IMR-90 (cell line): ENCODE data around the gene MORC1. TPM values are rescaled to one million over a fixed set of nuclear protein-coding genes. Genes with fewer than 3 reads are reported as not detected.

Experiments
- ATAC-seq: fragments of 200-7000 bp; cut with Tn5 transposase; 2 replicates; pipeline ENCODE4 v1.9.1; 2020; ENCODE audit warnings: low read depth, mild to moderate bottlenecking, moderate library complexity
- BruUV-seq: library from RNA; stranded (reverse); fragments of 400-500 nt; replicated peaks from 2 replicates; lab custom pipeline; 2021; lab: Mats Ljungman, UMichigan
- CTCF ChIA-PET: fragments of 300-600 bp; formaldehyde crosslinking; extraction: SDS; loops from one replicate; lab custom pipeline; 2021; ENCODE audit warnings: antibody characterized with exemption; lab: Yijun Ruan, JAX
- POLR2A ChIA-PET: fragments of 300-600 bp; sonication (Branson Sonifier 250); formaldehyde crosslinking; loops from one replicate; lab custom pipeline; 2022; ENCODE audit warnings: antibody characterized with exemption; ENCODE audit not compliant: unreplicated experiment; lab: Charles Lee
- DNase-seq: peaks from one replicate; pipeline ENCODE4 v3.0.0; 2013
- H2AFZ ChIP-seq: replicated peaks from 2 replicates; pipeline ENCODE3; 2013; ENCODE audit warnings: low read length, mild to moderate bottlenecking; ENCODE audit not compliant: poor library complexity
- H2AK5ac ChIP-seq: 2 replicates; pipeline ENCODE4 v1.6.1; 2013; ENCODE audit warnings: low read depth, low read length, inconsistent platforms
- H2AK9ac ChIP-seq: replicated peaks from 2 replicates; pipeline ENCODE3; 2013; ENCODE audit warnings: mild to moderate bottlenecking, low read depth, low read length, moderate library complexity; ENCODE audit not compliant: poor library complexity
- H2BK120ac ChIP-seq: 2 replicates; pipeline ENCODE4 v1.6.1; 2013; ENCODE audit warnings: low read depth, low read length, inconsistent platforms
- H2BK15ac ChIP-seq: 3 replicates; pipeline ENCODE4 v1.6.1; 2013; ENCODE audit warnings: low read depth, low read length, inconsistent platforms
- H2BK20ac ChIP-seq: 2 replicates; pipeline ENCODE4 v1.6.1; 2013; ENCODE audit warnings: low read depth, mild to moderate bottlenecking, inconsistent platforms, low read length, moderate library complexity
- H2BK5ac ChIP-seq: 2 replicates; pipeline ENCODE4 v1.6.1; 2013; ENCODE audit warnings: mild to moderate bottlenecking, low read depth, low read length, inconsistent platforms; ENCODE audit not compliant: poor library complexity, severe bottlenecking
- H3K14ac ChIP-seq: replicated peaks from 2 replicates; pipeline ENCODE4 v1.6.1; 2013; ENCODE audit warnings: low read depth, low read length, inconsistent platforms
- H3K18ac ChIP-seq: 2 replicates; pipeline ENCODE4 v1.6.1; 2013; ENCODE audit warnings: low read depth, low read length, control low read depth
- H3K23ac ChIP-seq: 2 replicates; pipeline ENCODE4 v1.6.1; 2013; ENCODE audit warnings: low read depth, low read length, inconsistent platforms
- H3K27ac ChIP-seq: 2 replicates; pipeline ENCODE4 v1.5.1; 2013; ENCODE audit warnings: mild to moderate bottlenecking, control low read depth, low read length; ENCODE audit not compliant: insufficient read depth
- H3K27me3 ChIP-seq: 2 replicates; pipeline ENCODE4 v1.6.1; 2013; ENCODE audit warnings: low read length; ENCODE audit not compliant: control insufficient read depth, insufficient read depth
- H3K36me3 ChIP-seq: 2 replicates; pipeline ENCODE4 v1.6.1; 2013; ENCODE audit warnings: low read length, mixed read lengths; ENCODE audit not compliant: control insufficient read depth, insufficient read depth
- H3K4ac ChIP-seq: 2 replicates; pipeline ENCODE4 v1.6.1; 2013; ENCODE audit warnings: low read depth, low read length, inconsistent platforms
- H3K4me1 ChIP-seq: 2 replicates; pipeline ENCODE4 v1.6.1; 2013; ENCODE audit warnings: low read length, mixed read lengths; ENCODE audit not compliant: control insufficient read depth, insufficient read depth
- H3K4me2 ChIP-seq: 2 replicates; pipeline ENCODE4 v1.6.1; 2013; ENCODE audit warnings: low read depth, mild to moderate bottlenecking, control low read depth, low read length, moderate library complexity
- H3K4me3 ChIP-seq: 2 replicates; pipeline ENCODE4 v1.5.1; 2013; ENCODE audit warnings: low read depth, mild to moderate bottlenecking, control low read depth, low read length, moderate library complexity; ENCODE audit not compliant: insufficient read depth
- H3K56ac ChIP-seq: 2 replicates; pipeline ENCODE4 v1.6.1; 2013; ENCODE audit warnings: low read length, inconsistent platforms; ENCODE audit not compliant: insufficient read depth; ENCODE audit errors: extremely low read depth
- H3K79me1 ChIP-seq, 2 experiments: 2 replicates each; pipeline ENCODE4 v1.6.1; 2013; ENCODE audit warnings: low read length in 2 of 2, inconsistent platforms in 1 of 2, low read depth in 1 of 2
- H3K9ac ChIP-seq: 2 replicates; pipeline ENCODE4 v1.6.1; 2013; ENCODE audit warnings: low read depth, low read length, control low read depth
- H3K9me1 ChIP-seq: 2 replicates; pipeline ENCODE4 v1.6.1; 2013; ENCODE audit warnings: low read length, inconsistent platforms; ENCODE audit not compliant: insufficient read depth
- H3K9me3 ChIP-seq: 2 replicates; pipeline ENCODE4 v1.6.1; 2013; ENCODE audit warnings: low read length; ENCODE audit not compliant: control insufficient read depth, insufficient read depth
- H4K20me1 ChIP-seq: 2 replicates; pipeline ENCODE4 v1.6.1; 2013; ENCODE audit warnings: low read length, inconsistent platforms; ENCODE audit not compliant: insufficient read depth
- H4K5ac ChIP-seq: 2 replicates; pipeline ENCODE4 v1.6.1; 2013; ENCODE audit warnings: mild to moderate bottlenecking, low read depth, low read length, control low read depth
- H4K8ac ChIP-seq, 2 experiments: 2 replicates each; pipeline ENCODE4 v1.6.1; 2013; ENCODE audit warnings: low read depth in 2 of 2, low read length in 2 of 2, control low read depth in 1 of 2, inconsistent platforms in 1 of 2
- H4K91ac ChIP-seq: 2 replicates; pipeline ENCODE4 v1.6.1; 2013; ENCODE audit warnings: low read depth, low read length, inconsistent platforms; ENCODE audit not compliant: insufficient read depth
- BHLHE40 ChIP-seq: fragments of 150-350 bp; IDR thresholded peaks from 2 replicates; pipeline ENCODE4 v1.6.1; 2016; ENCODE audit warnings: mild to moderate bottlenecking, low read depth, low read length
- CEBPB ChIP-seq: IDR thresholded peaks from 2 replicates; pipeline ENCODE4 v1.6.1; 2012; ENCODE audit warnings: low read depth, low read length, improper control_type of control experiment
- CTCF ChIP-seq: conservative IDR thresholded peaks from 2 replicates; pipeline ENCODE4 v1.5.1; 2012; ENCODE audit warnings: mild to moderate bottlenecking, low read depth, low read length, improper control_type of control experiment
- FOS ChIP-seq: fragments of 150-350 bp; IDR thresholded peaks from 2 replicates; pipeline ENCODE4 v1.6.1; 2016; ENCODE audit warnings: low read depth, low read length
- MAZ ChIP-seq: IDR thresholded peaks from 2 replicates; pipeline ENCODE4 v1.6.1; 2012; ENCODE audit warnings: low read depth, mild to moderate bottlenecking, low read length, improper control_type of control experiment, moderate library complexity, borderline replicate concordance
- MXI1 ChIP-seq: IDR thresholded peaks from 2 replicates; pipeline ENCODE4 v1.6.1; 2012; ENCODE audit warnings: low read depth, mild to moderate bottlenecking, low read length, moderate library complexity, borderline replicate concordance
- NFE2L2 ChIP-seq: fragments of 150-350 bp; IDR thresholded peaks from 2 replicates; pipeline ENCODE4 v1.6.1; 2016; ENCODE audit warnings: low read depth, mild to moderate bottlenecking, low read length
- POLR2A ChIP-seq: IDR thresholded peaks from 2 replicates; pipeline ENCODE4 v1.6.1; 2012; ENCODE audit warnings: mild to moderate bottlenecking, low read depth, low read length
- RAD21 ChIP-seq: IDR thresholded peaks from 2 replicates; pipeline ENCODE4 v1.6.1; 2012; ENCODE audit warnings: low read length, improper control_type of control experiment
- RCOR1 ChIP-seq: IDR thresholded peaks from 2 replicates; pipeline ENCODE4 v1.6.1; 2012; ENCODE audit warnings: mild to moderate bottlenecking, low read length, improper control_type of control experiment; ENCODE audit not compliant: insufficient replicate concordance
- RFX5 ChIP-seq: IDR thresholded peaks from 2 replicates; pipeline ENCODE4 v1.8.0; 2012; ENCODE audit warnings: low read depth, mild to moderate bottlenecking, low read length, moderate library complexity
- SMC3 ChIP-seq: fragments of 150-350 bp; IDR thresholded peaks from 2 replicates; pipeline ENCODE4 v1.6.1; 2016; ENCODE audit warnings: low read depth, mild to moderate bottlenecking, antibody characterized with exemption, low read length, moderate library complexity
- WGBS, 2 experiments: methylation state at CpG; one replicate each; pipeline versions ENCODE4 v1.1.5 to v1.1.7; 2013; ENCODE audit warnings: missing lambda C conversion rate in 2 of 2; ENCODE audit not compliant: insufficient read length in 1 of 2; ENCODE audit errors: extremely low coverage in 2 of 2; 5-methylcytosine and 5-hydroxymethylcytosine counted together
- dilution Hi-C: fragments of 300-500 bp; cut with HindIII; formaldehyde crosslinking; loops from one replicate; pipeline ENCODE4 v1.14.3; 2018; ENCODE audit warnings: low sequenced_read_pairs; ENCODE audit not compliant: unreplicated experiment
- in situ Hi-C: fragments of 300-500 bp; cut with MboI; formaldehyde crosslinking; loops from 3 replicates; pipeline ENCODE4 v1.14.3; 2019; ENCODE audit warnings: low sequenced_read_pairs, inconsistent platforms, mixed read lengths
- intact Hi-C: fragments of 100-400 bp; cut with micrococcal nuclease; formaldehyde crosslinking; loops from 2 replicates; pipeline ENCODE4 v1.10.0; 2022
- polyA plus RNA-seq, 3 experiments: library from polyadenylated mRNA; depleted of rRNA; stranded (reverse); fragments of >200 nt; gene quantifications; 2 replicates each; pipeline ENCODE4 v1.2.3, GENCODE V29; 2012; ENCODE audit warnings: low replicate concordance in 1 of 3
- total RNA-seq: library from RNA; depleted of rRNA; stranded (reverse); fragments of >200 nt; gene quantifications from 2 replicates; pipeline ENCODE4 v1.2.3, GENCODE V29; 2012
- TF ChIP-seq, protein P1 (sequence below): fragments of 150-350 bp; IDR thresholded peaks from 2 replicates; pipeline ENCODE4 v1.6.1; 2016; ENCODE audit warnings: low read depth, mild to moderate bottlenecking, low read length, moderate library complexity, borderline replicate concordance

MORC1 gene
- total and polyA plus RNA-seq, 2 of the 4 experiments (the other 2 are of a cell fraction): not detected

DNA sequence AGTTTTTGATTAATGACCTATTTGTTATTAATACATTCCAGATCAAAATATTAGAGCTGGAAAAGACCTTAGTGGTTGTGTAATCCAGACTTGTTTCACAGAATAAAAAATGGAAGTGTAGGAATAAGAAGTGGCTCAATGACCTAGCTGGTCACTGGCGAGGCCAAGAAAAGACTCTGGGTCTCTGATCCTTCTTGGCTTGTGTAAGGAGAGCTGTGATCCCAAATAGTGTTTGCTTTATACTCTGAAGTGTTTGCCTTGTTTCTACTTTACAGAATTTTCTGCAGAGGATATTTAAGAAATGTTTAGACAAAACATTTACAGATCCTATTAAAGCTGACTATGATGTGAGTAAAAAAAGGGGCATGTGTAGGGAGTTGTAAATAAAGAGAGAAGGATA, 25.7 kb upstream of the MORC1 start:
- no peak overlapping the region for H2BK5ac ChIP-seq
- TF ChIP-seq SMC3: no peak
- TF ChIP-seq RCOR1: no peak
- TF ChIP-seq, protein P1, sequence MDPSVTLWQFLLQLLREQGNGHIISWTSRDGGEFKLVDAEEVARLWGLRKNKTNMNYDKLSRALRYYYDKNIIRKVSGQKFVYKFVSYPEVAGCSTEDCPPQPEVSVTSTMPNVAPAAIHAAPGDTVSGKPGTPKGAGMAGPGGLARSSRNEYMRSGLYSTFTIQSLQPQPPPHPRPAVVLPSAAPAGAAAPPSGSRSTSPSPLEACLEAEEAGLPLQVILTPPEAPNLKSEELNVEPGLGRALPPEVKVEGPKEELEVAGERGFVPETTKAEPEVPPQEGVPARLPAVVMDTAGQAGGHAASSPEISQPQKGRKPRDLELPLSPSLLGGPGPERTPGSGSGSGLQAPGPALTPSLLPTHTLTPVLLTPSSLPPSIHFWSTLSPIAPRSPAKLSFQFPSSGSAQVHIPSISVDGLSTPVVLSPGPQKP: no peak
- TF ChIP-seq RAD21: no peak
- TF ChIP-seq NFE2L2: no peak
- TF ChIP-seq RFX5: no peak
- no peak for TF ChIP-seq FOS
- no peak for TF ChIP-seq MXI1
- TF ChIP-seq CEBPB: no peak
- TF ChIP-seq CTCF: no peak
- TF ChIP-seq POLR2A: no peak
- no peak for TF ChIP-seq MAZ
- no peak for TF ChIP-seq BHLHE40
- H4K91ac ChIP-seq: no peak overlapping the region
- DNase-seq (no peak), ATAC-seq (no peak)
- no peak overlapping the region for H3K4ac ChIP-seq
- no peak overlapping the region for H2AK5ac ChIP-seq
- H3K14ac ChIP-seq: no peak overlapping the region
- H3K9me3 ChIP-seq: peaks cover 2% of the 10 kb centered on the region; the same call in 1 of the 2 replicates
- no peaks in the 10 kb centered on the region for H3K9me1 ChIP-seq
- no peaks in the 10 kb centered on the region for H3K79me1 ChIP-seq
- BruUV-seq: no TSS peak
- no peaks in the 10 kb centered on the region for H3K36me3 ChIP-seq
- H3K18ac ChIP-seq: no peak overlapping the region
- no peak overlapping the region for H4K8ac ChIP-seq
- H3K4me2 ChIP-seq: no peak overlapping the region
- ChIA-PET POLR2A (no interaction called here), CTCF (no interaction called here)
- no peak overlapping the region for H2BK15ac ChIP-seq
- H3K4me1 ChIP-seq: no peaks in the 10 kb centered on the region
- H2AK9ac ChIP-seq: no peak overlapping the region
- in situ Hi-C loops (no loop called here), dilution Hi-C loops (no loop called here), intact Hi-C loops (no loop called here)
- no peak overlapping the region for H2BK120ac ChIP-seq
- no peak overlapping the region for H3K9ac ChIP-seq
- H2BK20ac ChIP-seq: no peak overlapping the region
- H3K4me3 ChIP-seq: no peak overlapping the region
- H4K20me1 ChIP-seq: no peaks in the 10 kb centered on the region
- H3K23ac ChIP-seq: no peak overlapping the region
- no peaks in the 10 kb centered on the region for H3K27me3 ChIP-seq
- H3K27ac ChIP-seq: no peak overlapping the region
- WGBS, 2 experiments: 17% methylated on average over 1 of the region's 1 CpG; no CpG with 5 or more reads in 1 of the 2 experiments
- no peak overlapping the region for H3K56ac ChIP-seq
- no peak overlapping the region for H4K5ac ChIP-seq
- no peak overlapping the region for H2AFZ ChIP-seq
